GM19468 (cell line): ENCODE measurements around the gene RCOR3.
"Not testable (repeated sequence)": the region's sequence is repeated elsewhere in the genome, so short reads cannot be mapped to it uniquely, and the experiment has no call there.

ENCODE experiments used
- ATAC-seq: cut with Tn5 transposase; IDR thresholded peaks from one replicate; pipeline ENCODE4 v1.9.1; 2021; ENCODE audit warnings: mild to moderate bottlenecking, moderate library complexity, moderate number of reproducible peaks; ENCODE audit not compliant: unreplicated experiment; ENCODE audit errors: extremely low read depth

Gene RCOR3

GRCh38 chr1:211337430-211338223 lies 78.5 kb downstream of the RCOR3 start:
- ATAC-seq: no peak

GRCh38 chr1:211338224-211338620 lies 79.1 kb downstream of the RCOR3 start:
- ATAC-seq: no peak

GRCh38 chr1:211339631-211340041 lies 80.5 kb downstream of the RCOR3 start:
- ATAC-seq: no peak

DNA sequence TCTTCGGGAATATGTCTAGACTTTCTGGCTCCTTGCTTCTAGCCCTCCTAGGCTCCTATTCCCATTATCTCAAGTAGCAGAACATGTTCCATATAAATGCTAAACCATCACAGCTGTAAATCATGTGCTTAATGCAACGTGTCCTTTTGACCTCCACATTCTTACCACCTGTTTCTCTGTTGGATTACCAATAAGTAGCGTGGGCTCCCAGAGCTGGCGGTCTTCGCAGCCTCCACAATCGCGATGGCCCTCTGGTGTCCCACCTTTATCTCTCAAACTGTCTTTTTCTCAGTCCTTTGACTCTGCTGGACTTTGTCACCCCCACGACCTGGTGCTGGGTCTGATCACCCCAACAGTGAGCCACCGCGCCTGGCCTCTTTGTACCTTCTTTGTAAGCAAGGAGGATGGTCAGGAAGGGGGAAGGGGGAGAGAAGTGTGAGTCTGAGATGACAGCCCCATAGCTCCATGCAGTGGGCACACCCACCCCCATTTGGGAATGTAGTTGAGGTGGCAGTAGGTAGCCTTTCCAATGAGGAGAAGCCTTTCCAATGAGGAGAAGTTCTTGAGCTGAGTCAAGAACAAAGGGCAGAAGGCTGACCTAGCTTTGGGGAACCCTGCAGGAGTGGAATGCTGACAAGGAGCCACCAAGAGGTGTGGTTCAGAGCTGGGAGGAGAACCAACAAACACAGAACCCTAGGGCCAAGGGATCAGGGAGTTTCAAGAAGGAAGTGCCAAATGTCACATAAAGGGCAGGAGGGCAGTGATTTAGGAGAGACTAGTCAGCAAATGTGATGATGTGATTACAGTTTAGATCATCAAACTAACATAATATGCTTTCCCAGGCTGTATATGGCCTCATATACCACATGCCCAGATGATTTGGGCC lies 81.7 kb downstream of the RCOR3 start:
- ATAC-seq: no peak

GRCh38 chr1:211341999-211342398 lies 82.8 kb downstream of the RCOR3 start:
- ATAC-seq: no peak

DNA sequence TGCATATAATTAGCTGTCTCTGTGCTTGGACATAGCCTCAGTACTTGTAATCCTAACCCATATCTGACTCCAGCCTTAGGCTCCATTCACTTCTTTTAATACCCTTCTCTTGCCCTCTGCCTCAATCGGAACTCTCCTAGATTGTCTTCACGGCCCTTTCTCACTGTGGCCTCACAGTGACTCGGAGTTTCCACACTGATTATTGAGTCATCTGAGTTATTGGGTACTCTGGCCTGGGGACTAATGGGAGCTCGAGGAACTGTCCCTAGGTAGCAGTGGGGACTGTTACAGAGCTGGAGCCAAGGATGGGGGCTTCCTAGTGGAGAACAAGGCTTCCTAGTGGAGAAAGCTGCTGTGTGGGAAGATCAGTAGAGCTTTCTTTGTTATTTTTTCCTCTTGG lies 84.4 kb downstream of the RCOR3 start:
- ATAC-seq: no peak

GRCh38 chr1:211344152-211344618 lies 85.0 kb downstream of the RCOR3 start:
- no peak for ATAC-seq

- no peak for ATAC-seq
These were observed 86.6 kb downstream of the RCOR3 start for GRCh38 chr1:211345719-211346118.

DNA sequence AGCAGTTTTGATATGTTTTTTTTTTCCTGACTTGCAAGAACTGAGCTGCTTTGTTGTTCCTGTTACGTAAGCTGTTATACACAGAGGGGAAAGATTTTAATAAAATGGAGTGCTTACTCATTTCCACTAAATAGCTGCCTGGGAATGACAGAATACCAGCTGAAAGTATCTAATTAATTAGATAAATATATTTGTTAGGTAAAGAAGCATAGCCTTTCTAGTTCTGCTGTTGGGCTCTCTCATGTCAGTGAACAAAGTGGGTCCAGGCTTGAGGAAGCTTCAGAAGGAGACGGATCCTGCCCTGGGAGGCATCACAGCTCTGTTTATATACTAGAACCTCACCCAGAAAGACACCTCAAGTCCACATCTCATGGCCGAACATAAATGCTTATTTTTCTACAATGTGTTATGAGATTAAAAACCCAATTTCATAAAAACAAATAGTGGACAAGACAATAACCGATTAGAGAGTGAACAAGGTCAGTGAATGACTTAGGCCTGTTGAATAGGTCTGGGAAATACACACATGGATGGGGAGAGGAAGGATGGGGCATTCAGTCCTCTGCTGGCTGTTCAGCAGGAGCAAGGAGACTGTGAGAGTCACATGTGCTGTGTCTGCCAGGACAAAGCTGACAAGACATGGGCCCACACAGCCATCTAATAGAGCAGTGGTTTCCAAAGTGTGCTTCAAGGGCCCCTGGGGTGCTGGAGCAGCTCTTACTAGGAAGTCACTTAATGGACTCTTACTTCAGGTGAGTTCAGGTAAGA lies 88.1 kb downstream of the RCOR3 start:
- no peak for ATAC-seq

GRCh38 chr1:211348547-211348946 lies 89.4 kb downstream of the RCOR3 start:
- no peak for ATAC-seq

- no peak for ATAC-seq
These were observed 90.6 kb downstream of the RCOR3 start for GRCh38 chr1:211349741-211350140.

GRCh38 chr1:211352055-211352454 lies 92.9 kb downstream of the RCOR3 start:
- not testable (repeated sequence) for ATAC-seq

- ATAC-seq: no peak
These were observed 93.3 kb downstream of the RCOR3 start for GRCh38 chr1:211352465-211352864.

DNA sequence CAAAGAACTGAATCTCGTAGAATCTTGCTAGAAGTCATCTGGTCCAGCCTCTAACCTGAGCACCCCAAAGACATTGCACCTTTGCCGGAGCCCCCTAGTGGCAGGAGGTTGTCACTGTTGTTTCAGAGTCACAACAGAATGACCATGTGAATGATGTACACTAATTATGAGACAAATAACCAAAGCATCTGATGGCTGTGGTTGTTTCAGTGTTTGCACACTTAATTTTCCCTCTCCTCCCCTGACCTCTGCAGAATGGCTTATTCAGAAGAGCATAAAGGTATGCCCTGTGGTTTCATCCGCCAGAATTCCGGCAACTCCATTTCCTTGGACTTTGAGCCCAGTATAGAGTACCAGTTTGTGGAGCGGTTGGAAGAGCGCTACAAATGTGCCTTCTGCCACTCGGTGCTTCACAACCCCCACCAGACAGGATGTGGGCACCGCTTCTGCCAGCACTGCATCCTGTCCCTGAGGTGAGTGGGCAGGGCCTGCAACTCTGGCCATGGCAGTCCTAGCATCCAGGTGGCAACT lies 93.9 kb downstream of the RCOR3 start:
- peak; percentile 84 for ATAC-seq

- no peak for ATAC-seq
These were observed 94.5 kb downstream of the RCOR3 start for GRCh38 chr1:211353562-211354212.

GRCh38 chr1:211355873-211356272 lies 96.7 kb downstream of the RCOR3 start:
- no peak for ATAC-seq

DNA sequence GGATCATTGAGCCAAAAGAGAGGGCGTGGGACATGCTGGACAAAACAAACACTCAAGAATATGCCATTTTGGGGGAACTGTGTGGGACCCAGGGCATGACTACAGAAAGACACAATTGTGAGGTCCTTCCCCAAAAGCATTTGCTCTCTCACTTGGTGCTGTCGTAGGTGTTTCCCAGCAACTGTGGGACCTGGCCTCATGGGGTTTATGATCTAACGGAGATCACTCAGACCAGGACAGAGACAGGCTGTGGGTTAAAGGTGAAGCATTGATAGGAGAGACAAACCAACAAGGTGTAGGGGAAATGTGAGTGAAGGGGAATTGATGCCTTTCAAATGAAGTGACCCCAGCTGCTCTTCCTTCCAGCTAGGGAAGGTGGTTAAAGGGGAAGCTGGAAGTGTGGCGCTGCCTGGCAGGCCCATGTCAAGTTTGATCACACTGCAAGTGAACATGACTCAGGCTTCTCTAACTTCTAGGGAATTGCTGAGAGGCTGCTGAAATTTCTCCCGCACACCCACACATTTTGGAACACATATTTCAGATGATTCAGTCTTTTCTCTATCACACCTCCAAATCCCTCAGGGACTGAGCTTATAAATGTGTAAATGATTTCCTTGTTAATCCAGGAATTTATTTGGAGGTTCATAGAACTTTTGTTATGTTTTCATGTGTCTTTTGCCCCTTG lies 97.7 kb downstream of the RCOR3 start:
- ATAC-seq: no peak

DNA sequence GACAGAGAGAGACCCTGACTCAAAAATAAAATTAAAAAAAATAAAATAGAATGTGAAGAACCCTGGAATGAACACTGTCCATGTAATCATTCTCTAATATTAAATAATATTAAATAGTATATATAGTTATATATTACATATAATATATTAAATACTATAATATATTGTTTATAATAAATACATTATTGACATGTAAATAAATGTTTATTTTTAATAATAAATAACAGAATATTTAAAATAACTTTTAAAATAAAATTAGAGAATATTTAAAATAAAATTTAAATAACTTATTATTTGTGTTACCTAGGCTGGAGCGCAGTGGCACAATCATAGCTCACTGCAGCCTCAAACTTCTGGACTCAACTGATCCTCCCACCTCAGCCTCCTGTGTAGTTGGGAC lies 99.5 kb downstream of the RCOR3 start:
- no peak for ATAC-seq

DNA sequence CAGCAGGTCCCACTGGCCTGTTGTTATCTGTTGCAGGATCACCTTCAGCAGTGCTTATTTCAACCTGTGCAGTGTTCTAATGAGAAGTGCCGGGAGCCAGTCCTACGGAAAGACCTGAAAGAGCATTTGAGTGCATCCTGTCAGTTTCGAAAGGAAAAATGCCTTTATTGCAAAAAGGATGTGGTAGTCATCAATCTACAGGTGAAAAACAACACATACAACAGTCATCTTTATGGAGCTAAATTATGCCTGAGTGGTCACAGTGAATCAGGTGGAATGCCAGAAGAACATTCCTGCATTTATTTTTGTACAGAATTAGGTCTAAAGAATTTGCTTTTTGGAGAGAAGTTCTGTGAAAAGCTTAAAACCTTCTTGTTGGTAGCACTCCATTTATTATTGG lies 100.7 kb downstream of the RCOR3 start:
- no peak for ATAC-seq
